Osteoblast (primary cell): Measurements from ENCODE around the gene SUV39H2. TPM values are rescaled to one million over a fixed set of nuclear protein-coding genes. Genes with fewer than 3 reads are reported as not detected.

ENCODE experiments used
- DNase-seq: peaks from one replicate; pipeline ENCODE4 v3.0.0; 2011; ENCODE audit warnings: low spot score, mixed read lengths; ENCODE audit not compliant: insufficient read length; ENCODE audit errors: missing footprints
- H2AFZ ChIP-seq: 2 replicates; pipeline ENCODE4 v1.6.0; 2011; ENCODE audit warnings: mild to moderate bottlenecking, low read length
- H3K27ac ChIP-seq: 2 replicates; pipeline ENCODE4 v1.5.1; 2011; ENCODE audit warnings: mild to moderate bottlenecking, low read depth, low read length, moderate library complexity
- H3K27me3 ChIP-seq: 2 replicates; pipeline ENCODE4 v1.6.0; 2012; ENCODE audit warnings: mild to moderate bottlenecking, control low read depth, inconsistent platforms, low read length, moderate library complexity; ENCODE audit not compliant: insufficient read depth
- H3K36me3 ChIP-seq: 2 replicates; pipeline ENCODE4 v1.5.1; 2011; ENCODE audit warnings: mild to moderate bottlenecking, low read length, control low read depth, moderate library complexity; ENCODE audit not compliant: insufficient read depth
- H3K4me1 ChIP-seq: 2 replicates; pipeline ENCODE4 v1.5.1; 2011; ENCODE audit warnings: mild to moderate bottlenecking, low read length, control low read depth, moderate library complexity; ENCODE audit not compliant: insufficient read depth
- H3K4me2 ChIP-seq: 2 replicates; pipeline ENCODE4 v1.6.0; 2011; ENCODE audit warnings: mild to moderate bottlenecking, low read length; ENCODE audit not compliant: insufficient read depth
- H3K4me3 ChIP-seq: fragments of 200-600 bp; sonication (generic); 3 replicates; pipeline ENCODE4 v1.5.1; 2012; ENCODE audit warnings: mild to moderate bottlenecking, low read length, inconsistent platforms; ENCODE audit not compliant: insufficient read depth
- H3K79me2 ChIP-seq: 2 replicates; pipeline ENCODE4 v1.6.0; 2012; ENCODE audit warnings: mild to moderate bottlenecking, low read length, control low read depth, inconsistent platforms; ENCODE audit not compliant: insufficient read depth
- H3K9me3 ChIP-seq: 2 replicates; pipeline ENCODE4 v1.5.1; 2011; ENCODE audit warnings: low read depth, low read length, control low read depth
- H4K20me1 ChIP-seq: 2 replicates; pipeline ENCODE4 v1.6.0; 2012; ENCODE audit warnings: mild to moderate bottlenecking, low read length, control low read depth; ENCODE audit not compliant: insufficient read depth
- total RNA-seq: library from RNA; depleted of rRNA; stranded (reverse); fragments of >200 nt; gene quantifications from 2 replicates; pipeline ENCODE4 v1.2.3, GENCODE V29; 2012
- TF ChIP-seq, protein P1 (sequence below): IDR thresholded peaks from 2 replicates; pipeline ENCODE4 v1.5.1; 2011; ENCODE audit warnings: mild to moderate bottlenecking, low read depth, low read length, moderate library complexity; ENCODE audit errors: extremely low read depth

SUV39H2 gene
- total RNA-seq, 1 donor, result 6.9 TPM

DNA sequence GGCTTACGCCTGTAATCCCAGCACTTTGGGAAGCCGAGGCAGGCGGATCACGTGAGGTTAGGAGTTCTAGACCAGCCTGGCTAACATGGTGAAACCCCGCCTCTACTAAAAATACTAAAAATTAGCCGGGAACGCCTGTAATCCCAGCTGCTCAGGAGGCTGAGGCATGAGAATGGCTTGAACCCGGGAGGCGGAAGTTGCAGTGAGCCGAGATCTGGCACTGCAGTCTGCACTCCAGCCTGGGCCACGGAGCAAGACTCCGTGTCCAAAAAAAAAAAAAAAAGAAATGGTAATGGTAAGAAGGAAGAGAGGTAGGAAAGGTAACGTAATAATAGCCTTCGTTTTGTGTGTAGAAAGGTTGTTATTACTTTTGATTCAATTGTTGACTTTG is 39.4 kb upstream of the SUV39H2 start:
- Histone ChIP-seq H3K4me2 (peak overlapping the region; percentile 88), H3K4me3 (peak overlapping the region; percentile 97), H3K27me3 (no peaks in the 10 kb centered on the region), H3K36me3 (peaks cover 41% of the 10 kb centered on the region), H3K4me1 (peaks cover 12% of the 10 kb centered on the region), H3K27ac (peak overlapping the region; percentile 86), H4K20me1 (peaks cover 4% of the 10 kb centered on the region), H3K79me2 (peaks cover 53% of the 10 kb centered on the region), H2AFZ (peak overlapping the region; percentile 96), H3K9me3 (no peaks in the 10 kb centered on the region)
- TF ChIP-seq, protein P1, sequence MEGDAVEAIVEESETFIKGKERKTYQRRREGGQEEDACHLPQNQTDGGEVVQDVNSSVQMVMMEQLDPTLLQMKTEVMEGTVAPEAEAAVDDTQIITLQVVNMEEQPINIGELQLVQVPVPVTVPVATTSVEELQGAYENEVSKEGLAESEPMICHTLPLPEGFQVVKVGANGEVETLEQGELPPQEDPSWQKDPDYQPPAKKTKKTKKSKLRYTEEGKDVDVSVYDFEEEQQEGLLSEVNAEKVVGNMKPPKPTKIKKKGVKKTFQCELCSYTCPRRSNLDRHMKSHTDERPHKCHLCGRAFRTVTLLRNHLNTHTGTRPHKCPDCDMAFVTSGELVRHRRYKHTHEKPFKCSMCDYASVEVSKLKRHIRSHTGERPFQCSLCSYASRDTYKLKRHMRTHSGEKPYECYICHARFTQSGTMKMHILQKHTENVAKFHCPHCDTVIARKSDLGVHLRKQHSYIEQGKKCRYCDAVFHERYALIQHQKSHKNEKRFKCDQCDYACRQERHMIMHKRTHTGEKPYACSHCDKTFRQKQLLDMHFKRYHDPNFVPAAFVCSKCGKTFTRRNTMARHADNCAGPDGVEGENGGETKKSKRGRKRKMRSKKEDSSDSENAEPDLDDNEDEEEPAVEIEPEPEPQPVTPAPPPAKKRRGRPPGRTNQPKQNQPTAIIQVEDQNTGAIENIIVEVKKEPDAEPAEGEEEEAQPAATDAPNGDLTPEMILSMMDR, result no peak
- no peak for DNase-seq

GRCh38 chr10:14840178-14840577 is 38.5 kb upstream of the SUV39H2 start:
- H3K79me2 ChIP-seq, result peaks cover 56% of the 10 kb centered on the region
- peaks cover 4% of the 10 kb centered on the region for H4K20me1 ChIP-seq
- H3K4me1 ChIP-seq, result peaks cover 12% of the 10 kb centered on the region
- peaks cover 47% of the 10 kb centered on the region for H3K36me3 ChIP-seq
- H3K4me2 ChIP-seq, result no peak overlapping the region
- H3K4me3 ChIP-seq, result no peak overlapping the region
- no peak for DNase-seq
- no peaks in the 10 kb centered on the region for H3K27me3 ChIP-seq
- TF ChIP-seq, protein P1, result no peak
- H3K27ac ChIP-seq, result no peak overlapping the region
- no peak overlapping the region for H2AFZ ChIP-seq
- H3K9me3 ChIP-seq, result no peaks in the 10 kb centered on the region

GRCh38 chr10:14843327-14843988 is 35.2 kb upstream of the SUV39H2 start:
- H3K9me3 ChIP-seq, result no peaks in the 10 kb centered on the region
- no peak for DNase-seq
- peaks cover 4% of the 10 kb centered on the region for H3K4me1 ChIP-seq
- peaks cover 53% of the 10 kb centered on the region for H3K79me2 ChIP-seq
- peaks cover 4% of the 10 kb centered on the region for H4K20me1 ChIP-seq
- H2AFZ ChIP-seq, result no peak overlapping the region
- H3K36me3 ChIP-seq, result peaks cover 47% of the 10 kb centered on the region
- TF ChIP-seq, protein P1, result no peak
- no peak overlapping the region for H3K27ac ChIP-seq
- H3K27me3 ChIP-seq, result no peaks in the 10 kb centered on the region
- no peak overlapping the region for H3K4me3 ChIP-seq
- no peak overlapping the region for H3K4me2 ChIP-seq

- Histone ChIP-seq H4K20me1 (no peaks in the 10 kb centered on the region), H3K36me3 (peaks cover 52% of the 10 kb centered on the region), H3K27ac (no peak overlapping the region), H3K27me3 (no peaks in the 10 kb centered on the region), H3K9me3 (no peaks in the 10 kb centered on the region), H3K4me3 (no peak overlapping the region), H2AFZ (no peak overlapping the region), H3K79me2 (peaks cover 39% of the 10 kb centered on the region), H3K4me1 (no peaks in the 10 kb centered on the region), H3K4me2 (no peak overlapping the region)
- TF ChIP-seq, protein P1, result no peak
- no peak for DNase-seq
Measured at GRCh38 chr10:14844948-14845347, 33.7 kb upstream of the SUV39H2 start.
